Thyroid gland (tissue), 4 donors: Measurements from ENCODE around the gene PIGS.

Experiments
- POLR2A ChIP-seq, 2 donors: fragments of 450-650 bp; IDR thresholded peaks; one replicate each; pipeline ENCODE4 v1.6.1; 2017; ENCODE audit warnings: antibody characterized with exemption in 2 of 2, mild to moderate bottlenecking in 2 of 2, moderate library complexity in 1 of 2
- TF ChIP-seq, protein P1 (sequence below), 6 experiments: fragments of 200-600 bp in 3 of 6; fragments of 450-650 bp in 3 of 6; sonication (generic) in 3 of 6; IDR thresholded peaks; one replicate each; pipeline ENCODE4 v1.5.1; 2016 to 2019; ENCODE audit warnings: antibody characterized with exemption in 6 of 6, mild to moderate bottlenecking in 2 of 6, inconsistent platforms in 1 of 6, moderate library complexity in 1 of 6

DNA sequence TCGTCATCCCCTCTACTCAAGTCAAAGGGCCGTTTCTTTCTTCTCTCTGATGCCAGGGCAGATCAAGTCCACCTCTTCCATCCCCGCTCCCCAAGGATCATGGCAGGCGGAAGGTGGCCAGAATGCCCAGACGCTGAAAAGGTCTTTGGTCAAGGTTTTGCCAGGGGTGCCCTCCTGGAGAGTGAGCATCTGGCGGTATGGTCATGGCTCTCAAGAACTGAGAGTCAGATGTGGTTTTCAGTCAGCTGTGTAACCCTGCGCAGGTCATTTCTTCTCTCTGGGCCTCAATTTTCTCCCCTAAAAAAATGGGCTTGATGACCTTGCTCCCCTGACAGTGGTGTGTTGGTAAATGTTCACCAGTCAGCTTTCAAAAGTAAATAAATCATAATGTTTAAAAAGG lies 52.7 kb downstream of the PIGS start:
- TF ChIP-seq, protein P1, sequence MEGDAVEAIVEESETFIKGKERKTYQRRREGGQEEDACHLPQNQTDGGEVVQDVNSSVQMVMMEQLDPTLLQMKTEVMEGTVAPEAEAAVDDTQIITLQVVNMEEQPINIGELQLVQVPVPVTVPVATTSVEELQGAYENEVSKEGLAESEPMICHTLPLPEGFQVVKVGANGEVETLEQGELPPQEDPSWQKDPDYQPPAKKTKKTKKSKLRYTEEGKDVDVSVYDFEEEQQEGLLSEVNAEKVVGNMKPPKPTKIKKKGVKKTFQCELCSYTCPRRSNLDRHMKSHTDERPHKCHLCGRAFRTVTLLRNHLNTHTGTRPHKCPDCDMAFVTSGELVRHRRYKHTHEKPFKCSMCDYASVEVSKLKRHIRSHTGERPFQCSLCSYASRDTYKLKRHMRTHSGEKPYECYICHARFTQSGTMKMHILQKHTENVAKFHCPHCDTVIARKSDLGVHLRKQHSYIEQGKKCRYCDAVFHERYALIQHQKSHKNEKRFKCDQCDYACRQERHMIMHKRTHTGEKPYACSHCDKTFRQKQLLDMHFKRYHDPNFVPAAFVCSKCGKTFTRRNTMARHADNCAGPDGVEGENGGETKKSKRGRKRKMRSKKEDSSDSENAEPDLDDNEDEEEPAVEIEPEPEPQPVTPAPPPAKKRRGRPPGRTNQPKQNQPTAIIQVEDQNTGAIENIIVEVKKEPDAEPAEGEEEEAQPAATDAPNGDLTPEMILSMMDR (IDR thresholded peaks at IDR 0.05): no peak
- TF ChIP-seq POLR2A (IDR thresholded peaks at IDR 0.05): no peak
